Cardiac atrium fibroblast (primary cell): ENCODE measurements around the gene RNU1-4. TPM values are rescaled to one million over a fixed set of nuclear protein-coding genes. Genes with fewer than 3 reads are reported as not detected.

Source experiments
- total RNA-seq: library from RNA; depleted of rRNA; stranded (reverse); fragments of >200 nt; gene quantifications from 2 replicates; pipeline ENCODE4 v1.2.3, GENCODE V29; 2015

RNU1-4 gene
- total RNA-seq, result not detected in 2 replicates

GRCh38 chr1:16740047-16740964 is at the start of gene RNU1-4:
Gene RNU1-4, plus strand, starts transcription at chr1:16740516.

Other genes with a start within 250 kb of the RNU1-4 start
- gene RNU1-1, start 226.2 kb upstream of the RNU1-4 start, total RNA-seq, result not detected in 2 replicates
- gene NBPF1, start 127.0 kb upstream of the RNU1-4 start, total RNA-seq, result 13.8 and 14.8 TPM in 2 replicates
- not detected in 2 replicates for gene RNU1-3, start 73.6 kb upstream of the RNU1-4 start, total RNA-seq
- gene RNU1-2, start 155.5 kb downstream of the RNU1-4 start, total RNA-seq, result not detected in 2 replicates
- gene CROCC, start 181.4 kb downstream of the RNU1-4 start, total RNA-seq, result 3.1 and 18.2 TPM in 2 replicates
- gene MFAP2, start 240.1 kb downstream of the RNU1-4 start, total RNA-seq, result 20.6 and 38.1 TPM in 2 replicates